NB4 (cell line): ENCODE data around the gene FMO5.
"Not testable (repeated sequence)": the region's sequence is repeated elsewhere in the genome, so short reads cannot be mapped to it uniquely, and the experiment has no call there.

Experiments used
- DNase-seq: peaks from one replicate; pipeline ENCODE4 v3.0.0; 2010; ENCODE audit warnings: low read depth
- H3K4me3 ChIP-seq: one replicate; pipeline ENCODE4 v1.5.1; 2011; ENCODE audit warnings: mild to moderate bottlenecking, low read depth, low read length, moderate library complexity
- MYC ChIP-seq: IDR thresholded peaks from 2 replicates; pipeline ENCODE4 v1.6.1; 2011; ENCODE audit warnings: low read depth, low read length
- POLR2A ChIP-seq: IDR thresholded peaks from 2 replicates; pipeline ENCODE4 v1.6.1; 2011; ENCODE audit warnings: mild to moderate bottlenecking; ENCODE audit not compliant: insufficient read length; ENCODE audit errors: extremely low read depth
- TF ChIP-seq, protein P1 (sequence below): IDR thresholded peaks from 2 replicates; pipeline ENCODE4 v1.6.1; 2011; ENCODE audit warnings: low read depth, low read length
- TF ChIP-seq, protein P2 (sequence below): IDR thresholded peaks from one replicate; pipeline ENCODE4 v1.5.1; 2012; ENCODE audit warnings: low read depth, low read length

Gene FMO5

DNA sequence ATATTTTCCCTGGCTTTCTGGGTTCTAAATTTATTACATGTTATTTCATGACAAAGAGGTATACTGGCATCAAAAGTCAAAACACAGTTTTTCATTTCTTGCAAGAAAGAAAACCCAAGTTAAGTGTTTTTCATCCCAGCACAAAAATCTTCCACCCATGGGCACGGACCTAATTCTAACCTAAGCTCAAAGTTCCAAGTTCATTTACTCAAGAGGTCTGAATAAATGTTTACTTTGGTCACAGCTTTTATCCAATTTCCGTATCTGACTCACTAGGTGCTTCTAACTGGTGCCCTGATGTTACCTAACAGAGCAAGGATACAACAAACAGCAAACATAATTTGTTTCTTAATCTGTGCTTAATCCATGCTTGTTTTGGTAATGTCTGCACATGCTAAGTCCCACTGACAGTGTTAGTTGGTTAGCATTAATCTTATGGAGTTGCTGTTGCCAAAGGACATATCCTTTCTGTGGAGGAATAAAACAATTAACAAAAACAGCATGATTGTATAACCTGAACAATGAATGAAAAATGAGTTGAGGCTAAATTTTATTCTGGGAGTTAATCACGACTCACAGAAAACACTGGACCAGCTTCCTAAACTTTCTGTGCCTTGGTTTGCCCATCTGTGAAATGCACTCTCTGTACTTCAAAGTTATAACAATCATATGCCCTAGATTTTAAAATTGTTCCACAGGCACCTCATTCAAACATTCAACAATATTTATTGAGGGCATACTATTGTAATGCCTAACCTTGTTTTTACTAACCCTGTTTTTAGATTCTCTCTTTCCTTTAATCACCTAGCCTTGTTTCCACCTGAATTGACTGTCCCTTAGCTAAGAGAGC lies 13.1 kb upstream of the FMO5 start:
- no peak for DNase-seq
- no peak overlapping the region for H3K4me3 ChIP-seq
- TF ChIP-seq POLR2A (no peak), MYC (no peak)
- TF ChIP-seq, protein P1, sequence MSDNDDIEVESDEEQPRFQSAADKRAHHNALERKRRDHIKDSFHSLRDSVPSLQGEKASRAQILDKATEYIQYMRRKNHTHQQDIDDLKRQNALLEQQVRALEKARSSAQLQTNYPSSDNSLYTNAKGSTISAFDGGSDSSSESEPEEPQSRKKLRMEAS: no peak
- TF ChIP-seq, protein P2, sequence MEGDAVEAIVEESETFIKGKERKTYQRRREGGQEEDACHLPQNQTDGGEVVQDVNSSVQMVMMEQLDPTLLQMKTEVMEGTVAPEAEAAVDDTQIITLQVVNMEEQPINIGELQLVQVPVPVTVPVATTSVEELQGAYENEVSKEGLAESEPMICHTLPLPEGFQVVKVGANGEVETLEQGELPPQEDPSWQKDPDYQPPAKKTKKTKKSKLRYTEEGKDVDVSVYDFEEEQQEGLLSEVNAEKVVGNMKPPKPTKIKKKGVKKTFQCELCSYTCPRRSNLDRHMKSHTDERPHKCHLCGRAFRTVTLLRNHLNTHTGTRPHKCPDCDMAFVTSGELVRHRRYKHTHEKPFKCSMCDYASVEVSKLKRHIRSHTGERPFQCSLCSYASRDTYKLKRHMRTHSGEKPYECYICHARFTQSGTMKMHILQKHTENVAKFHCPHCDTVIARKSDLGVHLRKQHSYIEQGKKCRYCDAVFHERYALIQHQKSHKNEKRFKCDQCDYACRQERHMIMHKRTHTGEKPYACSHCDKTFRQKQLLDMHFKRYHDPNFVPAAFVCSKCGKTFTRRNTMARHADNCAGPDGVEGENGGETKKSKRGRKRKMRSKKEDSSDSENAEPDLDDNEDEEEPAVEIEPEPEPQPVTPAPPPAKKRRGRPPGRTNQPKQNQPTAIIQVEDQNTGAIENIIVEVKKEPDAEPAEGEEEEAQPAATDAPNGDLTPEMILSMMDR: no peak

DNA sequence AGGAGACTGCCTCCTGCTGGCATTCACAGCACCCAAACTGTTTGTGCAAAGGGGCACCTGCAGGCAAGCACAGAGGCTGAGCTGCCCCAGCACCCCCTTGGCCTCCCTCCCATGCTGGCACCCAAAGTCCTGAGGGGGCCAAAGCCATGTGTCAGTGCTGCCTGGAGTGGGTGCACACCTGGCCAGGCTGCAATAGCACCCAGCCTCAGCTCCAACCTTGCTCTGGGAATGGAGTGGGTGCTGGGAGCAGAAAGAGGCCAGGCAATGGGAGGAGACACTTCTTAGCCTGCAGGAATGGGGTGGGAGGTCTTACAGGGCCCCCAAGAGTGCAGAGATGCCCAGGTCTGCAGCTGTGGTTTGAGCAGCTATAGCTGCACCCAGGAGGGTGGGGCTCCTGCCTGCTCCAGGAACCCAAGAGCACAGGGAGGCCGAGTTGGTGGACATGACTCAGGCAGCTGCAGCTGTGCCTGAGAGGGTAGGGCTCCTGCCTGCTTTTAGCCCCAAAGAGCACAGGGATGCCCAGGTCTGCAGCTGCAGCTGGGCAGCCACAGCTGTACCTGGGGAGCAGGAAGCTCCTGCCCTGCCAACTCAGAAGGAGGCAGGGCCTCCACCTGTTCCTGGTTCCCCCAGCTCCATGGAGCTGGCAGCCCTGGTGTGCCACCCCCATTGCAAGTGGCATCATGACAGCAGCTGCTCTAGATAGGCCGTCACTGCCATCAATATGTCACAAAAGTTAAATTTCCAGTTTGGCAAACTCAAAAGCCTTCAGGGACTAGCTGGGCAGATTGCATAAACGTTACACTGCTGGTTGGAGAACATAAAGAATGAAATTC lies 12.0 kb upstream of the FMO5 start:
- H3K4me3 ChIP-seq: no peak overlapping the region
- no peak for DNase-seq
- TF ChIP-seq, protein P1: no peak
- TF ChIP-seq MYC: no peak
- TF ChIP-seq, protein P2: no peak
- TF ChIP-seq POLR2A: no peak

DNA sequence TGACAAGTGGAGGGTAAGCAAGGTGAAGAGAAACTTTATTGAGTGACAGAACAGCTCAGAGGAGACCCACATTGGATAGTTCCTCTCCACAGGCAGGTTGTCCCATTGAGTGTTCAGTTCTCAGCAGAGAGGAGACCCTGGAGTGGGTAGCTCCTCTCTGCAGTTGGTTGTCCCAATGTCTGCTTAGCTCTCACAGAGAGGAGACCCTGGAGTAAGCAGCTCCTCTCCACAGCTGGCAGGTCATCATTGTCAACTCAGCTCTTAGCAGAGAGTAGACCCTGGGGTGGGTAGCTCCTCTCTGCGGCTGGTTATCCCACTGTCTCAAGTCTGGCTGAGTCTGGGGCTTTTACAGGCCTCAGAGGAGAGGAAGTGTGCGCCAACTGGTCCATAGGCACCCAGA lies 11.3 kb upstream of the FMO5 start:
- no peak overlapping the region for H3K4me3 ChIP-seq
- TF ChIP-seq MYC: no peak
- TF ChIP-seq, protein P1: no peak
- TF ChIP-seq POLR2A: no peak
- TF ChIP-seq, protein P2: no peak
- DNase-seq: no peak

DNA sequence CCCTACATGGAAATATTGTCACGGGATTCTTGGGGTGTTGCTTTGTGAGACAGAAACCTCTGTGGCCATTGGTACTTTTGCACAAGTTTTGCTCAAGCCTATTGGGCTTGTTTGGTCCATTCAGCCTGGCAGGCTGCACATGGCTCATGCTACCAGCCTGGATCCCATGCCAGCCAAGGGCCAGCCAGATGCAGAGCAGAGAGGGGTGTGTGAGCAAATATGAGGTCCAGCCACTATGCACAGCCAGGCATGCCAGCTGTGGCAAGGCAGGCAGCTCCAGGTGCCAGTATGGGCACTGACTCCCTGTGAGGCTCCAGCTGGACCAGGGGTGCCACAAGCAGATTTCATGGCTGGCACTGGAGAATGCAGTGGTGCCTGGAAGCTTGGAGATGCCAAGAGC lies 10.7 kb upstream of the FMO5 start:
- DNase-seq: no peak
- no peak overlapping the region for H3K4me3 ChIP-seq
- TF ChIP-seq MYC: no peak
- TF ChIP-seq POLR2A: no peak
- TF ChIP-seq, protein P1: no peak

DNA sequence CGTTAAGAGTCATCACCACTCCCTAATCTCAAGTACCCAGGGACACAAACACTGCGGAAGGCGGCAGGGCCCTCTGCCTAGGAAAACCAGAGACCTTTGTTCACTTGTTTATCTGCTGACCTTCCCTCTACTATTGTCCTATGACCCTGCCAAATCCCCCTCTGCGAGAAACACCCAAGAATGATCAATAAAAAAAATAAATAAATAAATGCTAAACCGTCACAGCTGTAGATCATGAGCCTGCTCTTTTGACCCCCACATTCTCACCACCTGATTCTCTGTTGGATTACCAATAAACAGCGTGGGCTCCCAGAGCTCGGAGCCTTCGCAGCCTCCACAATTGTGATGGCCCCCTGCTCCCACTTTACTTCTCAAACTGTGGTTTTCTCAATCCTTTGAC lies 8.8 kb upstream of the FMO5 start:
- DNase-seq, H3K4me3 ChIP-seq: not testable (repeated sequence)

DNA sequence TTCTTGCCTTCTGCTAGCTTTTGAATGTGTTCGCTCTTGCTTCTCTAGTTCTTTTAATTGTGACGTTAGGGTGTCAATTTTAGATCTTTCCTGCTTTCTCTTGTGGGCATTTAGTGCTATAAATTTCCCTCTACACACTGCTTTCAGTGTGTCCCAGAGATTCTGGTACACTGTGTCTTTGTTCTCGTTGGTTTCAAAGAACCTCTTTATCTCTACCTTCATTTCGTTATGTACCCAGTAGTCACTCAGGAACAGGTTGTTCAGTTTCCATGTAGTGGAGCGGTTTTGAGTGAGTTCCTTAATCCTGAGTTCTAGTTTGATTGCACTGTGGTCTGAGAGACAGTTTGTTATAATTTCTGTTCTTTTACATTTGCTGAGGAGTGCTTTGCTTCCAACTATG lies 5.9 kb upstream of the FMO5 start:
- DNase-seq, H3K4me3 ChIP-seq: not testable (repeated sequence)

DNA sequence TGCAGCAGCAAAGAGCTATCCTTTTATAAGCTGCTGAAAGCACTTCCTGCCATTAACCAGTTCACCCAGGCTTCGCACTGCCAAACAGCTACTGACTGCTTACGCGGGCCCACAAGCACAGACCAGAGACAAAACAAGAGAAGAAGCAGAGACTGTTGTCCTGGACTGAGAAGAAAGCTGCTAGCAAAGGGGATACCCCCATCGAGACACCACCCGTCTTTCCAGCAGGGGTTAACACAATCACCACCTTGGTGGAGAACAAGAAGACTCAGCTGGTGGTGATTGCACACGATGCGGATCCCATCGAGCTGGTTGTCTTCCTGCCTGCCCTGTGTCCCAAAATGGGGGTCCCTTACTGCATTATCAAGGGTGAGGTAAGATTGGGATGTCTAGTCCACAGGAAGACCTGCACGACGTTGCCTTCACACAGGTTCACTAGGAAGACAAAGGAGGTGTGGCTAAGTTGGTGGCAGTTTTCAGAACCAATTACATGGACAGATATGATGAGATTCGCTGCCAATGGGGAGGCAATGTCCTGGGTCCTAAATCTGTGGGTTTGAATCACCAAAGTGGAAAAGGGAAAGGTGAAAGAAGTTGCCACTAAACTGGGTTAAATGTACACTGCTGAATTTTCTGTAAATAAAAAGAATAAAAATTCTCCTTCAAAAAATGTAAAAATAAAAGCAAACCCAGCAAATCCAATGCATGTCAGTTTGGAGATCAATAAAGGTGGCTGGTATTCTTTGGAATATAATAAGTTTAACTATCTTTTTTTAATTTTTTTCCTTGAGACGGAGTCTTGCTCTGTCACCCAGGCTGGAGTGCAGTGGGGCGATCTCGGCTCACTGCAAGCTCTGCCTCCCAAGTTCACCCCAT lies 1.2 kb downstream of the FMO5 start:
- H3K4me3 ChIP-seq: no peak overlapping the region
- TF ChIP-seq POLR2A (no peak), MYC (no peak)
- TF ChIP-seq, protein P2: no peak
- TF ChIP-seq, protein P1: no peak

More for the DNA sequence above, 1.2 kb downstream of the FMO5 start:
- no peak for DNase-seq
